ENCODE data around the gene ADAMTS6. TPM values are rescaled to one million over a fixed set of nuclear protein-coding genes. Genes with fewer than 3 reads are reported as not detected.

Gene ADAMTS6
- total and polyA plus RNA-seq, 2 donors (not counting 1 experiment from before 2014, with no cell fraction given): 3.6 to 12.3 TPM

GRCh38 chr5:65391591-65391990 is 90.1 kb downstream of the ADAMTS6 start:
- Histone ChIP-seq H3K4me1 (ENCODE audit: control insufficient read depth in 2 of 2, insufficient read depth in 2 of 2, low read length in 2 of 2) (no peaks in the 10 kb centered on the region), H3K9me3 (ENCODE audit: control extremely low read depth in 1 of 3, control insufficient read depth in 2 of 3, insufficient read depth in 1 of 3, low read length in 2 of 3) (no peaks in the 10 kb centered on the region), H3K27ac (ENCODE audit: low read length in 2 of 2) (no peak overlapping the region), H3K79me2 (ENCODE audit: control insufficient read depth, insufficient read depth, low read length) (no peaks in the 10 kb centered on the region), H2AFZ (ENCODE audit: insufficient read depth, low read depth, low read length, poor library complexity, severe bottlenecking) (no peak overlapping the region), H3K4me2 (replicated peaks; ENCODE audit: low read depth, low read length, poor library complexity, severe bottlenecking) (no peak overlapping the region), H3K27me3 (replicated peaks in 1 of 4; ENCODE audit: control extremely low read depth in 1 of 4, control insufficient read depth in 3 of 4, insufficient read depth in 4 of 4, low read length in 3 of 4) (no peaks in the 10 kb centered on the region), H4K20me1 (ENCODE audit: control insufficient read depth, insufficient read depth, low read length, poor library complexity, severe bottlenecking) (no peaks in the 10 kb centered on the region), H3K9ac (ENCODE audit: low read length) (no peak overlapping the region), H3K36me3 (replicated peaks in 1 of 2; ENCODE audit: control extremely low read depth in 1 of 2, control insufficient read depth in 1 of 2, extremely low read depth in 1 of 2, insufficient read depth in 2 of 2, low read length in 1 of 2) (no peaks in the 10 kb centered on the region), H3K4me3 (ENCODE audit: control extremely low read depth in 1 of 5, extremely low read depth in 1 of 5, insufficient read depth in 1 of 5, low read depth in 2 of 5, low read length in 4 of 5) (no peak overlapping the region)
- POLR2A ChIA-PET: no interaction called here
- ATAC-seq (ENCODE audit: low read depth) (no peak), DNase-seq (no peak)
- Mint-ChIP-seq H3K4me1 (no peaks in the 10 kb centered on the region), H3K4me3 (no peak overlapping the region), H3K27ac (no peak overlapping the region), H3K27me3 (no peaks in the 10 kb centered on the region), H3K9me3 (ENCODE audit: insufficient read depth) (no peaks in the 10 kb centered on the region)
- WGBS (ENCODE audit: insufficient coverage): 93% methylated on average over 4 of the region's 4 CpGs
- CTCF ChIA-PET: interaction anchor here (0.8 kb wide), 1 partner anchor 60 kb away, joined by 3 read pairs; no protein-coding TSS in a partner anchor
- intact Hi-C loops (cut with micrococcal nuclease): no loop called here
- TF ChIP-seq, protein P1, sequence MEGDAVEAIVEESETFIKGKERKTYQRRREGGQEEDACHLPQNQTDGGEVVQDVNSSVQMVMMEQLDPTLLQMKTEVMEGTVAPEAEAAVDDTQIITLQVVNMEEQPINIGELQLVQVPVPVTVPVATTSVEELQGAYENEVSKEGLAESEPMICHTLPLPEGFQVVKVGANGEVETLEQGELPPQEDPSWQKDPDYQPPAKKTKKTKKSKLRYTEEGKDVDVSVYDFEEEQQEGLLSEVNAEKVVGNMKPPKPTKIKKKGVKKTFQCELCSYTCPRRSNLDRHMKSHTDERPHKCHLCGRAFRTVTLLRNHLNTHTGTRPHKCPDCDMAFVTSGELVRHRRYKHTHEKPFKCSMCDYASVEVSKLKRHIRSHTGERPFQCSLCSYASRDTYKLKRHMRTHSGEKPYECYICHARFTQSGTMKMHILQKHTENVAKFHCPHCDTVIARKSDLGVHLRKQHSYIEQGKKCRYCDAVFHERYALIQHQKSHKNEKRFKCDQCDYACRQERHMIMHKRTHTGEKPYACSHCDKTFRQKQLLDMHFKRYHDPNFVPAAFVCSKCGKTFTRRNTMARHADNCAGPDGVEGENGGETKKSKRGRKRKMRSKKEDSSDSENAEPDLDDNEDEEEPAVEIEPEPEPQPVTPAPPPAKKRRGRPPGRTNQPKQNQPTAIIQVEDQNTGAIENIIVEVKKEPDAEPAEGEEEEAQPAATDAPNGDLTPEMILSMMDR (IDR thresholded peaks at IDR 0.05): no peak
- TF ChIP-seq EZH2 (IDR thresholded peaks at IDR 0.05; ENCODE audit: borderline replicate concordance, insufficient read depth, low read depth, low read length, poor library complexity, severe bottlenecking): no peak

DNA sequence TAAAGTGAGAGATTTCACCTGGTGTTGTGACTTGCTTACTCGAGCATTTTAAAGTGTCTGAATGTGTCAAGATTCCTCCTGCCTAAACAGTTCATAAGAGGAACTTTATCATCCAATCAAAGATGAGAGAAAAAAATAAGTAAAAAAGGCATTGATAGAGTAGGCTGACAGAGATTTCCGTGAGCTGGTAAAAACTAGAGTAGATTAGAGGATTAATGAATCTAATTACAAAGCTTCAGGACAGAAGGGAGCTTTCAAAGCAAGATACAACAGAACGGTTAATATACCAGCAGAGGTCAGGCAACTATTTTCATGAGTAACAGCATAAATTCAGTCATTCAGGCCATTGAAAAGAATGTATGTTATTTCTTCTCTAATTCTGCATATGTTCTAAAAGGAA is 91.5 kb downstream of the ADAMTS6 start:
- Mint-ChIP-seq H3K4me1 (no peaks in the 10 kb centered on the region), H3K9me3 (ENCODE audit: insufficient read depth) (no peaks in the 10 kb centered on the region), H3K27ac (no peak overlapping the region), H3K4me3 (no peak overlapping the region), H3K27me3 (no peaks in the 10 kb centered on the region)
- intact Hi-C loops (cut with micrococcal nuclease): no loop called here
- H3K79me2 ChIP-seq (ENCODE audit: control insufficient read depth, insufficient read depth, low read length): no peaks in the 10 kb centered on the region
- no peak for DNase-seq
- no peak overlapping the region for H3K9ac ChIP-seq (ENCODE audit: low read length)
- TF ChIP-seq, protein P1 (IDR thresholded peaks at IDR 0.05): no peak
- CTCF ChIA-PET: no interaction called here
- no peaks in the 10 kb centered on the region for H3K9me3 ChIP-seq (ENCODE audit: control extremely low read depth in 1 of 3, control insufficient read depth in 2 of 3, insufficient read depth in 1 of 3, low read length in 2 of 3)
- no peaks in the 10 kb centered on the region for H3K36me3 ChIP-seq (replicated peaks in 1 of 2; ENCODE audit: control extremely low read depth in 1 of 2, control insufficient read depth in 1 of 2, extremely low read depth in 1 of 2, insufficient read depth in 2 of 2, low read length in 1 of 2)
- POLR2A ChIA-PET: no interaction called here
- H3K4me2 ChIP-seq (replicated peaks; ENCODE audit: low read depth, low read length, poor library complexity, severe bottlenecking): no peak overlapping the region
- no peaks in the 10 kb centered on the region for H4K20me1 ChIP-seq (ENCODE audit: control insufficient read depth, insufficient read depth, low read length, poor library complexity, severe bottlenecking)
- no peak overlapping the region for H3K27ac ChIP-seq (ENCODE audit: low read length in 2 of 2)
- WGBS (ENCODE audit: insufficient coverage): no CpG with 5 or more reads among the region's 3 CpGs
- no peak overlapping the region for H3K4me3 ChIP-seq (ENCODE audit: control extremely low read depth in 1 of 5, extremely low read depth in 1 of 5, insufficient read depth in 1 of 5, low read depth in 2 of 5, low read length in 4 of 5)
- H2AFZ ChIP-seq (ENCODE audit: insufficient read depth, low read depth, low read length, poor library complexity, severe bottlenecking): no peak overlapping the region
- H3K27me3 ChIP-seq (replicated peaks in 1 of 4; ENCODE audit: control extremely low read depth in 1 of 4, control insufficient read depth in 3 of 4, insufficient read depth in 4 of 4, low read length in 3 of 4): no peaks in the 10 kb centered on the region
- no peak for ATAC-seq (ENCODE audit: low read depth)
- no peaks in the 10 kb centered on the region for H3K4me1 ChIP-seq (ENCODE audit: control insufficient read depth in 2 of 2, insufficient read depth in 2 of 2, low read length in 2 of 2)
